NB4 (cell line): ENCODE measurements around the gene DYNC1LI1.

ENCODE experiments used
- DNase-seq: peaks from one replicate; pipeline ENCODE4 v3.0.0; 2010; ENCODE audit warnings: low read depth
- H3K4me3 ChIP-seq: one replicate; pipeline ENCODE4 v1.5.1; 2011; ENCODE audit warnings: mild to moderate bottlenecking, low read depth, low read length, moderate library complexity
- CTCF ChIP-seq: IDR thresholded peaks from one replicate; pipeline ENCODE4 v1.5.1; 2012; ENCODE audit warnings: low read depth, low read length
- MAX ChIP-seq: IDR thresholded peaks from 2 replicates; pipeline ENCODE4 v1.6.1; 2011; ENCODE audit warnings: low read depth, low read length
- MYC ChIP-seq: IDR thresholded peaks from 2 replicates; pipeline ENCODE4 v1.6.1; 2011; ENCODE audit warnings: low read depth, low read length
- POLR2A ChIP-seq: IDR thresholded peaks from 2 replicates; pipeline ENCODE4 v1.6.1; 2011; ENCODE audit warnings: mild to moderate bottlenecking; ENCODE audit not compliant: insufficient read length; ENCODE audit errors: extremely low read depth

Gene DYNC1LI1

DNA sequence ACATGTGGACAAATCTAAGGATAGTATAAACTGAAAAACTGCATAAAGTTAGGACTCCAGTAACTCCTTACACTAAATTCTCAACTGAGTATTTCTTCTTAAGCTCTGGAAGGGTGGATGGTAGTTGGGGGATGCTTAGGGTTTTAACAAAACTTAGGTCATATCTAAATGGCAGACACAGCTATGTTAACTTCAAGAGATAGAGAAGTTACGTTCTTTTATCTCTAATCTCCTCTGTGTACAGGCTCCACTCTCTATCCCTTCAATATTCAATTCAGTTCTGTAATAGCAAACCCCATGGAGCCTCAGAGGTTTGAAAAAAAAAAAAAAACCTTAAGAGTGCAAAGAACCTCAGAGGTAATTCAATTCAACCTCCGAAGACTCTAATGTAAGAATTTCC is 71.1 kb downstream of the DYNC1LI1 start:
- no peak overlapping the region for H3K4me3 ChIP-seq
- DNase-seq: no peak
- TF ChIP-seq MAX: no peak
- no peak for TF ChIP-seq POLR2A
- no peak for TF ChIP-seq MYC
- TF ChIP-seq CTCF: no peak

- DNase-seq: no peak
- H3K4me3 ChIP-seq: no peak overlapping the region
- no peak for TF ChIP-seq POLR2A
- TF ChIP-seq MYC: no peak
- no peak for TF ChIP-seq CTCF
- no peak for TF ChIP-seq MAX
Observed at GRCh38 chr3:32498992-32499391, 71.7 kb downstream of the DYNC1LI1 start.

GRCh38 chr3:32498252-32498651 is 72.4 kb downstream of the DYNC1LI1 start:
- TF ChIP-seq CTCF (no peak), POLR2A (no peak), MYC (no peak)
- DNase-seq: peak; percentile 31
- H3K4me3 ChIP-seq: no peak overlapping the region

DNA sequence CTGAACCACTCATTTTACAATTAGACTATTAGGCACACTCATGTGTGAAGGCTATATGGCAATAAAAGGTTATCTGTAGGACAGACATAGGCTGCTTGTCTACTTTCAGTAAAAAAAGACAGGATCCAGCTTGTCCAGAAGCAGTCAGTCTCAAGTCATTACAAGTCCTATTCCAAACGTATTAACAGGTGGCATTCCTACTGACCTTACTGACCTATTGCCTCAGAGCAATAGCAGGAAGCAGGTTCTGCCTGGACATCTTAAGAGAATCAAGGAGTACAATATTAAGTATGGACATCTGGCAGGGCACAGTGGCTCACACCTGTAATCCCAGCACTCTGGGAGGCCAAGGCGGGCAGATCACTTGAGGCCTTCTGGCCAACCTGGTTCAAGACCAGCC is 75.0 kb downstream of the DYNC1LI1 start:
- no peak for DNase-seq
- H3K4me3 ChIP-seq: no peak overlapping the region

DNA sequence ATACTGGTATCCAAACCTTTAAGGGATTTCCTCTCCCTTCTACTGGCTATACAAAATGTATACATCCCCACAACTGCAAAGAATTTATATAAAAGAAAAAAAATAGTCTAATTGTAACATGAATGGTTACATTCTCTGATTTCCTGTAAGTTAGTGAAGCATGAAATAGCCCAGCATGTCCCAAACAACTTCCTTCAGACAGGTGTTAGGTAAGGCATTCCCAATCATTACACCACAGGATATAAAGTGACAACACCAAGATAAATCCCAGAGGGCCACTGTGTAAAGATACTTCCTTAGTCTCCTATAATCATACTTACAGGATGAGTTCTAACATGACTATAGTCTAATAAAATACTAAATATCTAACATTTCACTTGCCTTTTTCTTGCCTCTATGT is 75.6 kb downstream of the DYNC1LI1 start:
- TF ChIP-seq MAX: no peak
- TF ChIP-seq CTCF: no peak
- no peak for TF ChIP-seq POLR2A
- no peak for TF ChIP-seq MYC
- no peak overlapping the region for H3K4me3 ChIP-seq
- DNase-seq: no peak

More for the DNA sequence above, 75.0 kb downstream of the DYNC1LI1 start:
- TF ChIP-seq MAX: no peak
- no peak for TF ChIP-seq MYC
- no peak for TF ChIP-seq POLR2A
- TF ChIP-seq CTCF: no peak

DNA sequence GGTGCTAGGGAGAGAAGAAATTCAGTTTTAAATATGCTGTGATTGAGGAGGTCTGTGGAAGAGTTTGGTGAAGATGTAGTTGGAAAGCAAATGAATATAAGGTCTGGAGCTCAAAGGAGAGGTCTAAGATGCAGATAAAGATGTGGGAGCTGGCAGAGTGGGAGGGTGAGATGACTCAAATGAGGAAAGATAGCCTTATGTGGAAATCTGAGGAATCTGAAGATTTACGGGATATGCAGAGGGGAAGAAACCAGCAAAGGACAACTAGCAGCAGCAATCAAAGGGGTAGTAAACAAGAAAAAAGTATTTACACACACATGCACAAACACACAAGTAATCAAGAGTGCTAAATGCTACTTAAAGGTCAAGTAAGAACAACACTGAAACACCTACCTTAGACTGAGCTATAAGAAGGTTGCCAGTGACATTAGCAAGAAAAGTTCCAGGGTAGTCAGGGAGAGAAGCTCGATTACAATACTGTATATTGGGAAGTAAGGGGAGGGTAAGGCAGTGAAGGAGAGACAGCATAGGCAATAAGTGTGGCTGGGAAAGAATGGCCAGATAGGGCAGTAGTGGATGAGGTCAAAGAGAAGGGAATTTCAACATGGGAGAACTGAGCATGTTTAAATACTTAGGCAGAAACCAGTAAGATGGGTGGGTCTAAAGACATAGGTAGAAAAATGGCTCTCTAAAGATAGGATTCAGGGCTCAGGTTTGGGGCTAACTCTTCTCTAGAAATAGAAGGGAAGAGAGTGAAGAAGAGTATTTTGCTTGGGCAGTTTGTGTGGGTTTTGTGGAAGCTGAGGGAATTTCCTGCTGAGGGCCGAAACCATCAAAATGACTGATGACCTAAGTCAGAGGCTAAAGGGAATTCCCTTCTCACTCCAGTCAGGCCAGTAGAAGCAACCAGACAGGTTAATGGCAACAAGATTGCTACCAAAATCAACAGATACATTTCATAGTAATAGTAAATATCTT is 76.9 kb downstream of the DYNC1LI1 start:
- TF ChIP-seq CTCF: no peak
- no peak for TF ChIP-seq MAX
- no peak for TF ChIP-seq POLR2A
- no peak for TF ChIP-seq MYC
- no peak overlapping the region for H3K4me3 ChIP-seq
- no peak for DNase-seq
